WTC11 (cell line): ENCODE results near the gene CLIC5. TPM values are rescaled to one million over a fixed set of nuclear protein-coding genes. Genes with fewer than 3 reads are reported as not detected.

Experiments
- ATAC-seq: fragments of 200-7000 bp; cut with Tn5 transposase; 2 replicates; pipeline ENCODE4 v1.10.0; 2021; ENCODE audit warnings: mild to moderate bottlenecking, moderate library complexity
- CTCF ChIA-PET: fragments of 300-600 bp; sonication (Branson Sonifier 250); formaldehyde crosslinking; loops from one replicate; lab custom pipeline; 2021; ENCODE audit warnings: antibody characterized with exemption; lab: Charles Lee
- POLR2A ChIA-PET: fragments of 350-600 bp; sonication (Branson Sonifier 250); formaldehyde crosslinking; loops from one replicate; lab custom pipeline; 2021; ENCODE audit warnings: antibody characterized with exemption; lab: Charles Lee
- DNase-seq: peaks from one replicate; pipeline ENCODE4 v3.0.0; 2021; ENCODE audit warnings: low spot score
- H3K27ac Mint-ChIP-seq: 2 replicates; pipeline ENCODE4 v1.8.0; 2021; ENCODE audit warnings: mixed read lengths
- H3K27me3 Mint-ChIP-seq: 2 replicates; pipeline ENCODE4 v1.8.0; 2021; ENCODE audit warnings: low read depth, mild to moderate bottlenecking, moderate library complexity, mixed read lengths
- H3K36me3 Mint-ChIP-seq: 2 replicates; pipeline ENCODE4 v1.8.0; 2021; ENCODE audit warnings: mixed read lengths
- H3K4me1 Mint-ChIP-seq: 2 replicates; pipeline ENCODE4 v1.8.0; 2022; ENCODE audit warnings: mixed read lengths
- H3K4me3 Mint-ChIP-seq: 2 replicates; pipeline ENCODE4 v1.8.0; 2021; ENCODE audit warnings: mild to moderate bottlenecking, moderate library complexity, mixed read lengths
- H3K9me3 Mint-ChIP-seq: 2 replicates; pipeline ENCODE4 v1.8.0; 2021; ENCODE audit warnings: mixed read lengths
- AR ChIP-seq: fragments of 250-450 bp; sonication (Bioruptor Pico); IDR thresholded peaks from 2 replicates; pipeline ENCODE4 v1.9.0; 2021; ENCODE audit warnings: mild to moderate bottlenecking
- ATF1 ChIP-seq: sonication (generic); formaldehyde crosslinking; IDR thresholded peaks from 2 replicates; pipeline ENCODE4 v1.8.1; 2023; ENCODE audit warnings: mild to moderate bottlenecking, moderate library complexity, missing genetic modification reagents
- ATF2 ChIP-seq: sonication (generic); formaldehyde crosslinking; IDR thresholded peaks from 2 replicates; pipeline ENCODE4 v1.8.1; 2022; ENCODE audit warnings: low read depth, missing genetic modification reagents, borderline replicate concordance
- ATF6 ChIP-seq: sonication (generic); formaldehyde crosslinking; IDR thresholded peaks from 2 replicates; pipeline ENCODE4 v1.8.1; 2023; ENCODE audit warnings: mild to moderate bottlenecking, missing genetic modification reagents
- CBFB ChIP-seq: sonication (generic); formaldehyde crosslinking; IDR thresholded peaks from 2 replicates; pipeline ENCODE4 v1.8.1; 2022; ENCODE audit warnings: mild to moderate bottlenecking, low read depth, missing genetic modification reagents
- E2F4 ChIP-seq: sonication (generic); formaldehyde crosslinking; IDR thresholded peaks from 2 replicates; pipeline ENCODE4 v1.8.1; 2022; ENCODE audit warnings: low read depth, mild to moderate bottlenecking, moderate library complexity, missing genetic modification reagents, borderline replicate concordance
- ERG ChIP-seq: fragments of 250-450 bp; sonication (Bioruptor Pico); IDR thresholded peaks from 2 replicates; pipeline ENCODE4 v1.8.0; 2021; ENCODE audit warnings: mild to moderate bottlenecking
- FOXK1 ChIP-seq: sonication (generic); formaldehyde crosslinking; IDR thresholded peaks from 2 replicates; pipeline ENCODE4 v1.8.0; 2022; ENCODE audit warnings: mild to moderate bottlenecking, moderate library complexity, missing genetic modification reagents
- JAZF1 ChIP-seq: fragments of 250-450 bp; sonication (Bioruptor Pico); IDR thresholded peaks from 2 replicates; pipeline ENCODE4 v1.9.0; 2021; ENCODE audit warnings: moderate library complexity, mild to moderate bottlenecking, inconsistent platforms
- MLX ChIP-seq: sonication (generic); formaldehyde crosslinking; IDR thresholded peaks from 2 replicates; pipeline ENCODE4 v1.8.1; 2023; ENCODE audit warnings: mild to moderate bottlenecking, missing genetic modification reagents, moderate library complexity
- MXD4 ChIP-seq: fragments of 250-450 bp; sonication (Bioruptor Pico); IDR thresholded peaks from 2 replicates; pipeline ENCODE4 v1.8.0; 2021; ENCODE audit warnings: mild to moderate bottlenecking, moderate library complexity, borderline replicate concordance
- NFE2L1 ChIP-seq: sonication (generic); formaldehyde crosslinking; IDR thresholded peaks from 2 replicates; pipeline ENCODE4 v1.8.1; 2023; ENCODE audit warnings: missing genetic modification reagents
- NR1H2 ChIP-seq: sonication (generic); formaldehyde crosslinking; IDR thresholded peaks from 2 replicates; pipeline ENCODE4 v1.9.0; 2021; ENCODE audit warnings: mild to moderate bottlenecking, moderate library complexity, missing genetic modification reagents
- NR3C1 ChIP-seq: sonication (generic); formaldehyde crosslinking; conservative IDR thresholded peaks from 2 replicates; pipeline ENCODE4 v1.8.1; 2023; ENCODE audit warnings: low read depth, mild to moderate bottlenecking, missing genetic modification reagents
- RELA ChIP-seq: sonication (generic); formaldehyde crosslinking; IDR thresholded peaks from 2 replicates; pipeline ENCODE4 v1.8.1; 2022; ENCODE audit warnings: missing genetic modification reagents, mild to moderate bottlenecking, borderline replicate concordance
- ZBTB21 ChIP-seq: sonication (generic); formaldehyde crosslinking; IDR thresholded peaks from 2 replicates; pipeline ENCODE4 v1.8.1; 2023; ENCODE audit warnings: mild to moderate bottlenecking, missing genetic modification reagents, borderline replicate concordance
- ZNF138 ChIP-seq: sonication (generic); formaldehyde crosslinking; conservative IDR thresholded peaks from 2 replicates; pipeline ENCODE4 v1.8.1; 2022; ENCODE audit warnings: mild to moderate bottlenecking, moderate library complexity, missing genetic modification reagents
- ZNF396 ChIP-seq: fragments of 250-450 bp; sonication (Bioruptor Pico); IDR thresholded peaks from 2 replicates; pipeline ENCODE4 v1.8.0; 2021; ENCODE audit warnings: mild to moderate bottlenecking, moderate library complexity, borderline replicate concordance
- total RNA-seq: library from RNA; stranded (reverse); gene quantifications from 3 replicates; pipeline ENCODE4 v1.2.3, GENCODE V29; 2021

CLIC5 gene
- total RNA-seq, 1 experiment from 2014 or later: 0.22 TPM

- TF ChIP-seq FOXK1 (CRISPR knock-in tag): no peak
- TF ChIP-seq ZNF138: no peak
- no peak for TF ChIP-seq ATF6
- no peak for TF ChIP-seq NR3C1 (CRISPR knock-in tag)
- no peak for TF ChIP-seq ATF1 (CRISPR knock-in tag)
- no peak for TF ChIP-seq E2F4 (CRISPR knock-in tag)
- TF ChIP-seq ATF2 (CRISPR knock-in tag): no peak
- no peak for TF ChIP-seq MLX
These were observed 32.6 kb downstream of the CLIC5 start (continued) for GRCh38 chr6:45983062-45983461.

- ATAC-seq: no peak
- CTCF ChIA-PET: no interaction called here
- H3K4me1 Mint-ChIP-seq: no peaks in the 10 kb centered on the region
- POLR2A ChIA-PET: no interaction called here
- no peak for DNase-seq
- no peak overlapping the region for H3K4me3 Mint-ChIP-seq
- H3K36me3 Mint-ChIP-seq: no peaks in the 10 kb centered on the region
- H3K27ac Mint-ChIP-seq: no peak overlapping the region
- TF ChIP-seq AR (CRISPR knock-in tag): no peak
- no peak for TF ChIP-seq MXD4 (CRISPR knock-in tag)
- no peak for TF ChIP-seq ATF1 (CRISPR knock-in tag)
- no peak for TF ChIP-seq ERG (CRISPR knock-in tag)
- TF ChIP-seq ZNF396 (CRISPR knock-in tag): no peak
- no peak for TF ChIP-seq E2F4 (CRISPR knock-in tag)
- no peak for TF ChIP-seq NR1H2 (CRISPR knock-in tag)
- no peak for TF ChIP-seq CBFB
- no peak for TF ChIP-seq RELA (CRISPR knock-in tag)
- no peak for TF ChIP-seq JAZF1 (CRISPR knock-in tag)
- no peak for TF ChIP-seq NFE2L1 (CRISPR knock-in tag)
- TF ChIP-seq ZBTB21: no peak
- H3K27me3 Mint-ChIP-seq: no peaks in the 10 kb centered on the region; the same call in 1 of the 2 replicates
- H3K9me3 Mint-ChIP-seq: no peaks in the 10 kb centered on the region
These were observed 33.2 kb downstream of the CLIC5 start for GRCh38 chr6:45982280-45983036.
